SW480 (cell line): ENCODE results near the gene KDM4C.

Source experiments
- DNase-seq: peaks from one replicate; pipeline ENCODE4 v3.0.0-alpha.2; 2016; ENCODE audit warnings: low spot score

Gene KDM4C

DNA sequence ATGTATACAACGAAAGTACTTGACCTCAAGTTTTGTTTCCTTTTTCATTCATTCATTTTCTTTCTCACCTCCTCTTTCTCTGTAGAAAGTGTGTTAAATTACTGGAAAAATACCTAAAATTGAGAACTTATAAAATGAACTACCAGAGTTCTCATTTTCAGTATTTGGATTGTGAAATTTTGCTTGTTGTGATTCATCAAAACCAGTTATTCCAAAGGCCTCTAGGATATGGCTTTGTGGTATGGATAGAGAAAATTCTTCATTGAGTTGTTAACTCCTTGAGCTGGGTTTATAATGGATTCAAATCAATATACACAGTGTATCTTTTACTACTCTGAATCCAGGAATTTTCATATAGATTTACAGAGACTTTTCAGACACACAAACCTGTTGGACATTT, 287.6 kb downstream of the KDM4C start:
- DNase-seq, result no peak

DNA sequence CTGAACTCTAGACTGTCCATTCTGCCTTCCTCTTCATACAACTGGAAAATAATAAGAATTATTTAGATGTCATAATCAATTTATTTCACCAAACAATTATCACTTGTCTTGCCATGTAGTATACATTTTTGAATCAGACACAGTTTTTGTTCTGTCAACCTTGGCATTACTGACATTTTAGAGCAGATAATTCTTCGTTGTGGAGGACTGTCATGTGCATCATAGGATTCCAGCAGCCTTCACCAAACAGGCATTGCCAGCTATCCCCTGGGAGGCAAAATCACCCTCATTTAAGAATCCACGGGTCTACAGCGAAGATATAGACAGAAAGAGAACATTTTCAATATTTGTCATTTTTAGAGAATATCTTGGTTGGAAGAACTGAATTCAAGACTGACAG, 293.9 kb downstream of the KDM4C start:
- DNase-seq, result no peak

DNA sequence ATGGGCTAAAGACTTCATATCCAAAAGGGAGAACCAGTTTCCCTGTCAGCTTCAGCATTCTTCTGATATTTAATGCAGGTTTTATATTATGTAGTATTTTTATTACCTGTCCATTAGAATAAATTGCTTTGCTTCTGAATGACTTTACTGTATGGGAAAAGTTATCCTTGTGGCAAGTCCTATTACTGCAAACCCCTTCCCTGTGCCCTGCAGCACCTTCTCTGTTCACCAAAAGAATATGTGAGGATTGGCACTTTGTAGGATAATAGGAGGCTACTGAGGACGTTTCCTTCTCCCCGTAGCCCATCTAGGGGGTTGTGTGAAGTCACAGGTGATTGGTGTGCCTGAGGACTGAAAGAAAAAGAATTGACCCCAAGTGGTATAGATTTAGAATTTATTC, 296.1 kb downstream of the KDM4C start:
- DNase-seq, result no peak

DNA sequence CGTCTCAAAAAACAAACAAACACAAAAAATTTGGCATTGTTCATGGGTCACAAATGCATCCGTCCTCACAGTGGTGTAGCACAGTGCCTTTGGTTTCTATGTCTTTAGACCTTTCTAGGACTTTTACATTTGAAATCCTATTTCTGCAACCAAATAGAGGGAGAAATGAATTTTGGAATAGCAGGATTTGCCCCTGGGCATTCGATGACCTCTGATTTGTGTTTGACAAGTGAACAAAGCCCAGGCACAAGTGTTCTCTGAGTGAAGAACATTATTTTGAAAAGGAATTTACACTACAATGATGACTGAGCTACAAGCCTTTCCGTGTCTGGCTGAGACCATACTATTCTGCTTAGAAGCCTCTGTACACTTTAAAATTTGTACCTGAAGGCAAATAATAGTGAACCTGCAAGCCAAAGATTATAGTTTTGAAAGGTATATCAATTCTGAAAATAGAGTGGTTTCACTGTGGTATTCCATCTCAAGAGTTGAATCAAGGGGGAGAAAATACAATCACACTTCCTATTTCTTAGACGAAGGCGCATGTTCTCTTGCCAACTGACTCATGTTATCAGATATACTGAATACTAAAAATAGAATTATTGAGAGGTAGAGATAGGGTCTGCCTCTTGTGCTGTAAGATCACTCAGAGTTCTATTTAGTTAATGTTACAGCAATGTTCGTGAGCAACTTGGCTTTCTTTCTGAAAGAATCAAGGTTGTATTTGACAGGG, 297.6 kb downstream of the KDM4C start:
- DNase-seq, result no peak

DNA sequence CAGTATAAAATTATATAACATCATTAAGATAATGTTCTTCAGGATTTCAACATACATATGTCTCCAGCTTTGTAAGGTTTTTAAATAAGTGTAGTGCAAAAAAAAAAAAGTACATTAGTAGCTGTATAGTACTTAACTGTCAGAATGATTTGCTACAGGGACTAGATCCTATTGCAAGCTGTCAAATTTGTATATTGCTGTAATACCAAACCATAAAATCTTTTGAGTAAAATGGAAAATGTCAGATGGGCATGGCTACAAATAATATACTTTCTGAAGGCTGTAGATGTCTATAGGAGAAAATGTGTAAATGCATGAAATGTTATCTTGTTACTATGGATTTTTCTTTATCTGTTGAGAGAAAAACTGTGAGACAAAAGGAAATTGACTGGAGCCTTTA, 298.5 kb downstream of the KDM4C start:
- no peak for DNase-seq

DNA sequence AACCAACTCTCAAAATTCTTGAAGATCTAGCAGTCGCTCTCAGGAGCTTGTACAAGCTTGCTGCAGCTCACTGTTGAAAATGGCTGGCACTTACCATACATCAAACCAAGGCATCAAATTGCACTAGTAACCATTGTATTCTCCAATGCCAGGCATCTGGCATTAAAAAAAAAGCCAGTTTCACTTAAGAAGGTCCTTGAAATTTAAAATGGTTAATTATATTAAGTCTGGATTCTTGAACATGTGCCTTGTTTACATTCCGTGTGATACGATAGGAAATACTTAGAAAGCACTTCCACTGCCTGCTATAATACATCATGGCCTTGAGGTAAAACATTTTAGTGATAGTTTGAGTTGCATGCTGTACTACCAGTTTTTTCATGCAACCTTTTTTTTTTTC, 300.7 kb downstream of the KDM4C start:
- no peak for DNase-seq

DNA sequence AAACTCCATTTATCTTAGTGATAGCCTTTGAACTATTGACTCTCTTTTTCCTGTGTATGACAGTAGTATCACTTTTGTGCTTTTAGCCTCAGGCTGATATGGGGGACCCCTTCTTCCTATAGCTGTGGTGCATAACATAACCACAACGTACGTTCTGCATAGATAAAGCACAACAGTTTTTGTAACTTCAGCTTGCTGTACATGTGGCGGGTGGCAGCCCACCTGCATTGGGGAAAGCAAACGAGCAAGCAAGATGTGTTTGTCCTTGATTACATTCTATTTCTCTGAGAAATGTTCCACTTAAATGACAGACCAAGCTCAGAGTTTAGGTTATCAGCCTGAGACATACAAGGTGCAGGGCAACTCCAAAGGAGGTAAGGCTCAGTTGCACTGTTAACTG, 309.4 kb downstream of the KDM4C start:
- no peak for DNase-seq

DNA sequence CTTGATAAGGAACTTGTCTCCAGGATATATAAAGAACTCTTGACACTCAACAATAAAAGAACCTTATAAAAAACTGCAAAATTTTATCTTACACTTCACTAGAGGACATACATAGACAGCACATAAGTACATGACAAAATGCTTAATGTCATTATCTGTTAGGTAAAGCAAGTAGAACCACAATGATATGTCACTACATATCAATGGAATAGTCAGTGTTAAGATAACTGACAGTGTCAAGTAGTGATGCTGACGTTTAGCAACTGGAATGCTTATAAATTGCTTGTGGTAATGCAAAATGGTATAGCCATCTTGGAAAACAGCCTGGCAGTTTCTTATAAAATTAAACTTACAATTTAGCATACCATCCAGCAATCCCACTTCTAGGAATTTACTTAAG, 314.1 kb downstream of the KDM4C start:
- DNase-seq, result no peak

DNA sequence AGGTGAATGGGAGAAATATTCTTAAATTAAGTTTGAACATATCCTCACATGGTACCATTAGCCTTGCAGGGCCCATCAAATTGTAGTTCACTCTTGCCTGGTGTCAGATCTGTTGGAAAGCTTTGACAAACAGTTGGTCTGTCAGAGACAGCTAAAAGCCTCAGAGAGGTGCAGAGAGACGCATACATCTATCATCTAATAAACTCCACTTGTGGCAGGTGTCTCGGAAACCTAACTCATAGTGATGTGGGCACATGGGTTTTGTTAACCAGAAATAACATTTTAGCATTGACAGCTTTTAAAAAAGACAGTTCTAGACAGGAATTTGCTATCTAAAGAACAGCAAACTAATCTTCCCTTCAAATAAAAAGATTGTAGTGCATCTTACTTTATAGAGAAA, 315.9 kb downstream of the KDM4C start:
- DNase-seq, result no peak

DNA sequence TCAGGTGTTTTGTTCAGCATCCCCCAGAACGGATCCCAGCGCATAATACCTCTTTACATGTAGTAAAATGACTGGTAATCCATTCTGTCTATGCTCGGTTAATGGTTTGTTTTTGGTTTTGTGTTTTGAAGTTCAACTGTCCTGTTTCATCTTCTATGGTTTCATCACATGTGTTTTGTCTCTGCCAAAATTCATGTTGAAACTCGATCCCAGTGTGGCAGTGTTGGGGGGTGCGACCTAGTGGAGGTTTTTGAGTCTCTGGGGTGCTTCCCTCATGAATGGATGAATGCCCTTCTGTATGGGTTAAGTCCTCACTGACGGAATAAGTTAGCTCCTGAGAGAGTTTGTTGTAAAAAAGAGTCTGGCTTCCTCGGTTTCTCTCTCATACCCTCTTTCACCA, 317.4 kb downstream of the KDM4C start:
- no peak for DNase-seq

DNA sequence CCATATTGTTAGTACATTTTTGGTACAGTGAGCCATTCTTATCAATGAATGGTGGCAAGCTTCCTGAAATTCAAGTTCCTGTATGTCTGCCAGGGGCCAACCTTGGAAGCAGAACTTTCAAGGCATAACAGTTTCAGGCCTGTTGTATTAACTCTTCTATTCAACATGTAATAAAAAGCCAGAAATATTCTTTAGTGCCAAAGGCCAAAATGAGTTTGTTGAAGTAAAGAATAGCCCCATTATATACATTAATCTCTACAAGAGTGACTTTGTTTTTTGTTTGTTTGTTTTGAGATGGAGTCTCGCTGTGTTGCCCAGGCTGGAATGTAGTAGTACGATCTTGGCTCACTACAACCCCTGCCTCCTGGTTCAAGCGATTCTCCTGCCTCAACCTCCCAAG, 321.3 kb downstream of the KDM4C start:
- DNase-seq, result no peak

DNA sequence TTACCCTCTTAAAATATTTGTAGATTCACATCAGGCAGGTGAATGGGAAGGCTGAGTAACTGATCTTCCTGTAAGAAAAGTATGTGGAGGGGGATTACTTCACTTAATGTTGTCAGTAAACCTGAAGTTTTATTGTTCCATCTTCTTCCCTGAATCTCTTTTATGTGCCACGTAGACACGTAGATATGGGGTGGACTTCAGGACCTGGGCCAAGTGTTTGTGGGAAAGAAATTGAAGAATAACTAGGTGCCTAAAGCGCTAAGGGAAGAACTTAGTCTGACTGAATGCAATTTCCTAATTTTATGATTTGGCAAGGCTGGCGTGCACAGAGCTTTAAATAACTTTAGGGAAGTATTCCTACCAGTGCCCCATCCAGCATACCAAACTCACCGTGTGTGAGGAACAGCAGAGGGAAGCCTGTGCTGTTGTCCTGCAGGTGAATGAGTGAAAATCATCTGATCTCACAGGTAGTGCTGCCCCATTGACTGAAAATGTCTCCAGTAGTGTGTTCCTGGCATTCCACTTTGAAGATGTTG, 323.4 kb downstream of the KDM4C start:
- DNase-seq, result no peak

DNA sequence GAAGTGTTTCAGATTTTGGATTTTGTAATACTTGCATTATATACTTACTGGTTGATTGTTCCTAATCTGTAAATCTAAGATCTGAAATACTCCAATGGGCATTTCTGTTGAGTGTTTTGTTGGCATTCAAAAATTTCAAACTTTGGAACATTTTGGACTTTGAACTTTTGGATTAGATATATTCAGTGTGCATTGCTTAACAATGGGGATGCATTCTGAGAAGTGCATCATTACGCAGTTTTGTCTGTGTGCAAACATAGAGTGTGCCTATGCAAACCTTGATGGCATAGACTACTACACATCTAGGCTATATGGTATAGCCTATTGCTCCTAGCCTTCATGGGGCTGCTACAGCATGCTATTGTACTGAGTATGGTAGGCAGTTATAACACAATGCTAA, 325.4 kb downstream of the KDM4C start:
- DNase-seq, result no peak

DNA sequence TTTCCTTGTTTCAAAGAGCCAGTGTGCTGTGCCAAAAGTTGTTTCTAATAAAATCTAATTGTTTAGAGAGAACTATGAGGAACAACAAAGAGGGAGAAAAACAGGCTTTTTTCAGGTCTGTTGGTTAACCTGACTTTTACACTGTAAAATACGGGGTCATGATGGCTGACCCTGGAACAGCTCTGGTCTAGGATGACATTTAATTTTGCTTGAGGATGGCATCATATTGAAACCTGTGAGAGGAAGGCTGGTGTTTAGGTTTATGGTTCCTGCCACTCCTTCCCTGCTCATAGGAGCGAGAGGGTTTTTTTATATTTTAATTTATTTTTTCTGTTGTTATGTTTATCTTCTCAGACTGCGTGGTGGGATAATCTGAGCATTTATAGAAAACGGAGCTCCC, 327.6 kb downstream of the KDM4C start:
- DNase-seq, result no peak

DNA sequence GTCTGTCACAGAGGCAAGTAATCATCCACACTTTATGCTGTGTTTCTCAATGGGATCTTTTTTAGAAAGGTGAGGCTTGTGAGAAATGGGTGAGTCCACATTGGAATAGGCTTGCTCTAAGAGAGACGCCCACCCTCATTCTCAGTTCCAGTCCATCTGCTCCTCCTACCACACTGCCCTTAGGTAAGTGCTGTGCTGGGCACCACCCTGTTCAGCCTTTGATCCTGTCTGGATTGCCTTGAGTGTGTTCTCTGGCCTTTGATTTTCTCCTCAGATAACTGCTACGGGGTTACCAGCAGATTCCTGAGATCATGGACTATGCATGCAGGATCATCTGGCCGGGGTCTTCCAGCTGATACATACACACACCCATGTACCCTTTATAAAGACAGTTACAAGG, 328.6 kb downstream of the KDM4C start:
- DNase-seq, result no peak

DNA sequence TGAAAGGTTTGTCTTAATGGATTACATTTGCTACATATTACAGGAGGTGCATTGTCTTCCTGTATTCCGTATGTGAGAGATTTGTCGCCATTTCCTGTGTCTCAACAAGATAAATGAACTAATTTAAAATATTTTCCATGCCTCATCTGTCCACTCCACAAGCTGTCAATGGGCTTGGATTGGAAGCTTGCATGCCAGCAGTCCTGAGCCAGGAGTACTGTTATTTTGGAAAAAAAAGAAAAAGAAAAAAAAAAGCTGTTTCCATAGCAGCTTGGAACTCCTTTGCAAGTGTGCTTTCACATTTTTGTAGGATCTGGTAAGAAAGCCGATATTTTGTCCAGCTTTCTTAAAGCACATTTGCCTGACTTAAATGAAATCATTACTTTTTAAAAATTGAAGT, 330.8 kb downstream of the KDM4C start:
- no peak for DNase-seq

DNA sequence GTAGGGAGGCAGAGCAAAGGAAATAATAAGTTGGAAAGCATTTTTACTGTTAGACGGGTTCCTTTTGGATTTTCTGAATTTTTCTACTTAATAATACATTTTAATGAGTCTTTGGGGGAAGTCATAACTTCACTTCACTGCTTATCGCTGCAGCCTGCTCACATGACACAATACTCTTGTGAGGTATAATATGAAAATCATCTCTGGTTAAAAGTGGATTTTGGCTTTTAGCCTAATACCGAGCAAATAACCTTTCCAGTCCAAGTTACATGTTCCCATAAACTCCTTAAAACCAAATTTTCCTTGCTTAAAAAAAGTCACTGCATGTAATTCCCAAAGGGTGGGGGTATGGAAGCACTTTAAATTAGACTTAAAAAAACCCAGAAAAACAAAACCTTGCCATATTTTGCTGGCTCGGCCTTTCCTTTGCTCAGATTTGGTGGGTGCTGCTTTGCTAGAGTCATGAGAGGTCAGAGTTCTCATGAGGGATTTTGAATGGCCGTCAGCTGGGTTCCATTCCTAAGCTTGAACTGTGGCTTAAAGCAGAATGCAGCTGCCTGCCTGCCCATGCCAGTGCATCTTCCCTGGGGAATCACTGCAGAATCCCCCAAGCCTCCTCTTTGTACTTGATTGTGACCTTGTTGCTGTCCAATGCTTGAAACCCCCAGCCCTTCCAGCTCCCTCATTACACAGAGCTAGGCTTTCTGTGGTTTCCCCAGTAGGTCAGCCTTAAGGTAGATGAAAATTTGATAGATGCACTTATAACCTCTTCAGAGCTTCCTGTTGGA, 331.8 kb downstream of the KDM4C start:
- DNase-seq, result no peak

DNA sequence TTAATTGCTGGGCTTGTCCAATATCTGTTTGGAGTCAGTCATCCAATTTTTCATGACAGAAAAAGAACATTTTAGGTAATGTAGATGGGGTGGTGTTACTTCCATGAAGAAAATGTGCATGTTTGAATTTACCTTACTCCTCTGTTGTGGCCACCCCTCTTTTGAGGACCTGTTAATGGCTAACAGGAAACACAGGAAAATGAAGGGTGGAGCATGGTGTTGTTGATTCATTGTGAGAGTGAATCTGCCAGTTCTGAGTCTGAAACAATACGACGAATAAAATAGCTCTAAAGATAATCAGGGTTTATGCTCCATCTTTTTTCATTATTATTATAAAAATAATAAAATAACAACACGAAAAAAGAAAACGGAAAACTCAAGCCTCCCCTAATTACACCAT, 335.3 kb downstream of the KDM4C start:
- no peak for DNase-seq

DNA sequence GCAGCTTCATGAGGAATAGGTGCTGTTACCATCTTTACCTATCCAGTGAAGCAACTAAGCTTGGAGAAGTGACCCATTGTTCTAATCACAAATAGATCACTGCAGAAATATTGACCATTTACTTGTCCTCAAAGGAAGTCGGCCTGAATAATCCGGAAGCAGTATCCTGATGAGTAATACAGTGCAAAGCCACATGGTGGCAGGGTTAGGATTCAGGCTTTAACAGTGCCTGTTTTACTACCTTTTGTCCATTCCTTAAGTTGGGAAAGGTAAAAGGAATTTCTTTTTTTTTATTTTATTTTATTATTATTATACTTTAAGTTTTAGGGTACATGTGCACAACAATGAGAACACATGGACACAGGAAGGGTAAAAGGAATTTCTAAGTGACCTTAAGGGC, 336.3 kb downstream of the KDM4C start:
- DNase-seq, result no peak

DNA sequence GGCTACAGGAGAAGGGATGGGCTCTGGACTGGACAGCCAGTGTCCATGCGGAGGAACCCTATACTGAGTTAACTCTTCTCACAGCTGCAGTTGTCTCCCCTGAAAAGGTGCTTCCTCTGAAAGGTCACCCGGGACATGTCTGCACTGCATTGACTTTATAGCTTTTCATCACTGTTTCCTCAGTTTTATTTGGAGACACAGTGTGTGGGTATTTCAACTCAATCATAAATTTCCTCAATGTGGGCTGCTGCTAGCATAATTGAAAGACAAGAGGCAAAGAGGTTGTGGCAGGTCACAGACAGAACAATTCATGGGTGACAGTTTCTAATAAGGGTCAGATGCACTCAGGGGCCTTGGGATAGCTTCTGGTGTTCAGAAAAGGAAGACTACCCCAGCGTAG, 336.8 kb downstream of the KDM4C start:
- no peak for DNase-seq

DNA sequence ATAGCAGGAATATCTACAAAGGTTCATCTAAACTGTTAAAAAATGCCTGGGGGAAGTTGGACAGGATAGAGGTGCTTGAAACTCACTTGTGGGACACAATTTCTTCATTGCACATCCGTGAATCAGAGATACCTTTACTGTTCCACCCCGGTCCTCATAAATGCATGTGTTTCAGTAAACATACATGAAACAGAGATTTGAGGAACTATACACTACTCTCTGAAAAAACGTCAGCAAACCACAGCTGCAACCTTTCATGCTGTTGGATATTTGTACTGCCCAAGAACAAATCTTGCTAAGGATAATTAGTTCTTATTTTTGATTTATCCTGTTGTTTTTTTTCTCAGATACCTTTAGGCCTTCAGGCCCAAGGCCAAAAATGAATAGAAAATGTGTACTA, 337.3 kb downstream of the KDM4C start:
- DNase-seq, result no peak

DNA sequence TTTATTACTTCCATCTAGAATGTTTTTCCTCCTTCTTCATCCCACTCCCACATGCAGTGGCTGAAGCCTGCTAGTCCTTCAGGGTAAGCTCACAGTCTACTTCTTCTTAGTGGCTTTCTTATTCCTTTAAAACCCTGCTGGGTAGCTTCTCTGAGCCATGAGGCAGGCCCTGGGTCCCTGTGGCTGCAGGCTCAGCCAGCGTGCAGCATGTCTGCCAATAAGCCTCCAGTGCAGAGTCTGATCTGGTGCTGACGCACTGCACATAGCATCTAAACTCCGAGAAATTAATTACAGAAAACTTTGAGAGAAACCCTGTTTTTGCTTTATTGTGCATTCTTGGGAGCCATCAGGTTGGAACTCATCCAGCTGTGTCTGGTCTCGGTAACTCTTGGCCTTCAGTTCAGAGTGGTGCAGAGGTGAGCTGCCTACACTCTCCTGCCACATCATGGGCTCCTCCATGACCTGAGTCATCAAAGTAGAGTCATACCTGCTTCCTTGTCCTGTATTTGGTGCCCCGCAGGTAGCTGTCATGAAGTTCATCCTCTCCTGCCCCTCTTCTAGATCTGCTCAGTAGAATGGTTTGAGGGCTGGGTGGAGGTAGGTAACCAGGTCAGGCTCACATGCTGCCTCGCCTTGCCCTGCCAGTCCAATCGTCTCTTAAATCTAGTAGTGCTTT, 339.4 kb downstream of the KDM4C start:
- no peak for DNase-seq
